Effector memory CD8-positive, alpha-beta T cell (primary cell): Measurements from ENCODE around the gene ZFAND3.
"Not testable (repeated sequence)": the region's sequence is repeated elsewhere in the genome, so short reads cannot be mapped to it uniquely, and the experiment has no call there.

Experiments
- ATAC-seq: fragments of 150-1000 bp; cut with Tn5 transposase; replicated peaks from 2 replicates; pipeline ENCODE4 v1.10.0; 2021; ENCODE audit warnings: mild to moderate bottlenecking, moderate library complexity
- DNase-seq, 3 experiments: peaks; one replicate each; pipeline ENCODE4 v3.0.0; 2021
- H3K27ac Mint-ChIP-seq, 2 donors: one replicate each; pipeline ENCODE4 v1.8.0; 2022; ENCODE audit warnings: mild to moderate bottlenecking in 2 of 2, mixed read lengths in 2 of 2, moderate library complexity in 2 of 2
- H3K27me3 Mint-ChIP-seq, 2 donors: one replicate each; pipeline ENCODE4 v1.8.0; 2022; ENCODE audit warnings: mixed read lengths in 2 of 2
- H3K36me3 Mint-ChIP-seq: one replicate; pipeline ENCODE4 v1.8.0; 2022; ENCODE audit warnings: mild to moderate bottlenecking, moderate library complexity, mixed read lengths; ENCODE audit not compliant: insufficient read depth
- H3K4me1 Mint-ChIP-seq, 2 donors: one replicate each; pipeline ENCODE4 v1.8.0; 2022; ENCODE audit warnings: low read depth in 2 of 2, mixed read lengths in 2 of 2
- H3K4me3 Mint-ChIP-seq, 2 donors: one replicate each; pipeline ENCODE4 v1.8.0; 2022; ENCODE audit warnings: mild to moderate bottlenecking in 2 of 2, mixed read lengths in 2 of 2, moderate library complexity in 2 of 2
- H3K9me3 Mint-ChIP-seq, 2 donors: one replicate each; pipeline ENCODE4 v1.8.0; 2022; ENCODE audit warnings: mixed read lengths in 2 of 2

The ZFAND3 gene

DNA sequence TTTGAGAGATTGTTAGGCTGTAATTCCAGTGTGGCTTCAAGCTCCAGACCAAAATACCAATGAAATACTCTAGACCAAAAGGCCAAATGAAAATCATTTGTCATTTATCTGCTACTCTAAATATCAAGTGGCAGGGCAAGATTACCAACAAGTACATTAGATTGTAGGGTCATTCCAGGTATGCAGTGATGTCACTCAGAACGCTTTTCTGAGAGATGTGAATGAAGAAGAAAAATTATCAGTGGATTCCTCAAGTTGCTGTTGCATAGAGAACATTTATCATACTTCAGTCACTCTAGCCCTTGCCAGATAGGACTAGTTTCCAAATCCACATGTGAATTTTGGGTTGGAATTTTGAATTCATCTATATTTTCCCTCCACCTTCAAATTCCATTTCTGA is 65.0 kb downstream of the ZFAND3 start:
- Mint-ChIP-seq H3K9me3 (no peaks in the 10 kb centered on the region), H3K27me3 (no peaks in the 10 kb centered on the region)

GRCh38 chr6:37889051-37889450 is 69.5 kb downstream of the ZFAND3 start:
- H3K36me3 Mint-ChIP-seq: peaks cover 3% of the 10 kb centered on the region
- no peaks in the 10 kb centered on the region for H3K9me3 Mint-ChIP-seq
- H3K27me3 Mint-ChIP-seq: no peaks in the 10 kb centered on the region
- no peak overlapping the region for H3K4me3 Mint-ChIP-seq
- DNase-seq (no peak), ATAC-seq (no peak)
- no peak overlapping the region for H3K27ac Mint-ChIP-seq
- peaks cover 13 to 42% of the 10 kb centered on the region in 2 donors for H3K4me1 Mint-ChIP-seq

More for the DNA sequence above, 65.0 kb downstream of the ZFAND3 start:
- ATAC-seq (no peak), DNase-seq (no peak)
- Mint-ChIP-seq H3K4me1 (peaks cover 21 to 49% of the 10 kb centered on the region in 2 donors), H3K36me3 (peaks cover 7% of the 10 kb centered on the region), H3K27ac (peak overlapping the region in 1 of 2 donors; percentile 26), H3K4me3 (no peak overlapping the region)

- no peak for ATAC-seq
- no peak for DNase-seq
- no peaks in the 10 kb centered on the region for H3K27me3 Mint-ChIP-seq
- no peak overlapping the region for H3K27ac Mint-ChIP-seq
- peaks cover 3% of the 10 kb centered on the region for H3K36me3 Mint-ChIP-seq
- H3K9me3 Mint-ChIP-seq: no peaks in the 10 kb centered on the region
- peaks cover 13 to 42% of the 10 kb centered on the region in 2 donors for H3K4me1 Mint-ChIP-seq
- no peak overlapping the region for H3K4me3 Mint-ChIP-seq
These were observed 70.0 kb downstream of the ZFAND3 start for GRCh38 chr6:37889486-37889885.

GRCh38 chr6:37891072-37891471 is 71.5 kb downstream of the ZFAND3 start:
- peaks cover 8 to 37% of the 10 kb centered on the region in 2 donors for H3K4me1 Mint-ChIP-seq
- H3K27ac Mint-ChIP-seq: no peak overlapping the region
- no peak overlapping the region for H3K4me3 Mint-ChIP-seq
- no peak for DNase-seq
- no peak for ATAC-seq
- no peaks in the 10 kb centered on the region for H3K36me3 Mint-ChIP-seq
- no peaks in the 10 kb centered on the region for H3K27me3 Mint-ChIP-seq
- H3K9me3 Mint-ChIP-seq: no peaks in the 10 kb centered on the region

GRCh38 chr6:37893257-37893656 is 73.7 kb downstream of the ZFAND3 start:
- no peak overlapping the region for H3K27ac Mint-ChIP-seq
- H3K36me3 Mint-ChIP-seq: no peaks in the 10 kb centered on the region
- peaks cover 17 to 46% of the 10 kb centered on the region in 2 donors for H3K4me1 Mint-ChIP-seq
- no peak for DNase-seq
- H3K4me3 Mint-ChIP-seq: no peak overlapping the region
- ATAC-seq: no peak
- H3K9me3 Mint-ChIP-seq: no peaks in the 10 kb centered on the region
- H3K27me3 Mint-ChIP-seq: no peaks in the 10 kb centered on the region

DNA sequence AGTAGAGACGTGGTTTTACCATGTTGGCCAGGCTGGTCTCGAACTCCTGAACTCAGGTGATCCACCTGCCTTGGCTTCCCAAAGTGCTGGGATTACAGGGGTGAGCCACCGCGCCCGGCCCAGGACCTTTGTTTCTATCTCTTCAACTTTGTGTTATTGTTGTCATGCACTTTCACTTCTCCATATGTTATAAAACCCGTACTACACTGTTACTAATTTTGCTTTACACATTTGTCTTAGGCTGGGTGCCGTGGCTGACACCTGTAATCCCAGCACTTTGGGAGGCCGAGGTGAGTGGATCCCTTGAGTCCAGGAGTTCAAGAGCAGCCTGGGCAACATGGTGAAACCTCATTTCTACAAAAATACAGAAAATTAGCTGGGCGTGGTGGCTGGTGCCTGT is 74.2 kb downstream of the ZFAND3 start:
- H3K4me3 Mint-ChIP-seq, DNase-seq, ATAC-seq, H3K36me3 Mint-ChIP-seq, H3K9me3 Mint-ChIP-seq, H3K27me3 Mint-ChIP-seq, H3K27ac Mint-ChIP-seq: not testable (repeated sequence)
- H3K4me1 Mint-ChIP-seq: peaks cover 16 to 42% of the 10 kb centered on the region in 2 donors

DNA sequence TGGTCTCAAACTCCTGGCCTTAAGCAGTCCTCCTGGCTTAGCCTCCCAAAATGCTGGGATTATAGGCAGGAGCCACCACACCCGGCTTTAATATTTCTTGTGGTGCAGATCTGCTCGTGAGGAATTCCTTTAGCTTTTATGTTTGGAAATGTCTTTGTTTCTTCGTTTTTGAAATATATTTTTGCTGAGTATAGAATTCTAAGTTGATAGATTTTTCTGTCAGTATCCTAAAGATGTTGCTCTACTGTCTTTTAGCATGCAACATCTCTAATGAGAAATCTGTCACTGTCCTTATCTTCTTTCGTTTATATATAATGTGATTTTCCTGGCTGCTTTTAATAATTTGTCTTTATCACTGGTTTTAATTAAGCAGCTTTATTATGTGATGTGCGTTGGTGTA is 75.1 kb downstream of the ZFAND3 start:
- peak overlapping the region in 1 of 2 donors; percentile 1 for H3K27ac Mint-ChIP-seq
- ATAC-seq (no peak), DNase-seq (no peak)
- H3K9me3 Mint-ChIP-seq: no peaks in the 10 kb centered on the region
- peaks cover 3% of the 10 kb centered on the region for H3K36me3 Mint-ChIP-seq
- peaks cover 13 to 34% of the 10 kb centered on the region in 2 donors for H3K4me1 Mint-ChIP-seq
- H3K4me3 Mint-ChIP-seq: no peak overlapping the region
- no peaks in the 10 kb centered on the region for H3K27me3 Mint-ChIP-seq

- H3K36me3 Mint-ChIP-seq: peaks cover 3% of the 10 kb centered on the region
- H3K4me1 Mint-ChIP-seq: peaks cover 16 to 39% of the 10 kb centered on the region in 2 donors
- DNase-seq: no peak
- no peak overlapping the region for H3K27ac Mint-ChIP-seq
- ATAC-seq: no peak
- no peak overlapping the region for H3K4me3 Mint-ChIP-seq
- H3K27me3 Mint-ChIP-seq: no peaks in the 10 kb centered on the region
- no peaks in the 10 kb centered on the region for H3K9me3 Mint-ChIP-seq
These were observed 77.8 kb downstream of the ZFAND3 start for GRCh38 chr6:37897321-37897720.

DNA sequence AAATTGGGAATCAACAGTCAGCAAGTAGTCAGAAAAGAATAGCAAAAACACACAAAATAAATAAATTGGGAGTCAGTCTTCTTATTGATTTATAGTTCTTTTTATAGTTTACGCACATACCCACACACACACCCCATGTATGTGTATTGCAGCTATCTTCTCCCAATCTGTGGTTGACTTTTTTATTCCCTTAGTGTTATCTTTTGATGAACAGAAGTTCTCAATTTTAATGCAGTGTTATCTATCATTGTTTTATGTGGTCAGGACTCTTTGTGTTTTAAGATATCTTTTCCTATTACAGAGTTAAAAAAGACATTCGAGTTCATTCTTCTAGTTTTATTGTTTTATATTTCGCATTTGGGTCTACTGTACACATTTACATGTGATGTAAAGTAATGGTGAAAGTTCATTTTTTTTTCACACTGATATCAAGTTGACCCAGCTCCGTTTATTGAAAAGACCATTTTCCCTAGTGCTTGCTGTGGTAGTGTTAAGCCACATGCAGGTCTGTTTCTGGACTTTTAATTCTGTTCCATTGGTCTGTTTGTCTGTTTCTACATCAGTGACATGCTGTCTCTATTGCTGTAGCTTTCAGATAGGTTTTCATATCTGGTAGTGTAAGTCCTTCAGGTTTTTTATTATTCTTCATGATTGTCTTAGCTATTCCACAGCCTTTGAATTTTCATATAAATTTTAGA is 78.4 kb downstream of the ZFAND3 start:
- Mint-ChIP-seq H3K36me3 (peaks cover 3% of the 10 kb centered on the region), H3K27ac (no peak overlapping the region), H3K4me3 (no peak overlapping the region), H3K4me1 (peaks cover 16 to 37% of the 10 kb centered on the region in 2 donors), H3K9me3 (no peaks in the 10 kb centered on the region), H3K27me3 (no peaks in the 10 kb centered on the region)
- ATAC-seq (no peak), DNase-seq (no peak)

DNA sequence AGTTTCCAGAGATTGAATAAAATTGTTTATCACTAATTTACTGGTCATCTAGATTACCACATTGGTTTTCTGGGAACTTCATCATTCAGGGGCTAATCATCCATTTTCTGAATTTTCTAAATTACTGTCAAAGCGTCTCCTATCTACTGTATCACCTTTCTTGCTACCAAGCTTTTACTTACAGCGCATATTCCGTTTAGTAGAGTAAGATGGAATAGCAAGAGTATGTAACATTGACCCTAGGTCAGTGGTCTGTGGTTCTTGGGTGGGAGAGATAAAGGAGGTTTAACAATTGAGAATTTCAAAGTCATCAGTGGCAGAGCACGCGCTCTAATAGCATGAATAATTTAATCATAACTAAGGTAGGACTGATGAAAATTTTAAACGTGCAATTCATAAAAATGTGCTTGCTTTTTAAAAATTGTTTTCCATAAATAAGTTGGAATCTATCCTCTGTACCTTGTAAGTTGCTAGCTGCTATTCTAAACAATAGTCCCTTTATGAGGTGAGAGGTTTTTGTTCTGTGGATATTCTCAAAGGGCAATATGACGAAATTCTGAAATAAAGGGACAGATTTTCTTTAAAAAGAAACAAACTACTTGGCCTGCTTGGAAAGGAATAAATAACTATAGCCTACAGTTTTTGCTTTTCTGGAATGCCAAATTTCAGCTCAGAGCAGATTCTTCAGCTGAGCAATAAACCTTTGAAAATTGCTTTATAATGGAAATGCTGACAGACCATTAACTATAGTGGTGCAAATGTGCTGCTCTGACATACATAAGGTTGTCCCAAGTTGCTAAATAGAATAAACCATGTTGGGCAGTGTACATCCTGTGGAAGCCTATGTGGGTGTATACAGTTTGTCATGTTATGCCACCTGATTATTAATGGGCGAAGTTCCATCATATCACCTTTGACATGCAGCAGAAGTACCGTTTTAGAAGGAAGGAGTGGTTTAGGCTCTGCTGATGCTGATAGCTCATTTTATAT is 84.1 kb downstream of the ZFAND3 start:
- DNase-seq (no peak), ATAC-seq (no peak)
- Mint-ChIP-seq H3K27ac (no peak overlapping the region), H3K4me3 (no peak overlapping the region), H3K36me3 (peaks cover 3% of the 10 kb centered on the region), H3K9me3 (no peaks in the 10 kb centered on the region), H3K4me1 (peaks cover 18 to 56% of the 10 kb centered on the region in 2 donors), H3K27me3 (no peaks in the 10 kb centered on the region)

GRCh38 chr6:37904590-37904989 is 85.1 kb downstream of the ZFAND3 start:
- H3K27me3 Mint-ChIP-seq: no peaks in the 10 kb centered on the region
- H3K4me1 Mint-ChIP-seq: peaks cover 18 to 63% of the 10 kb centered on the region in 2 donors
- DNase-seq: no peak
- H3K9me3 Mint-ChIP-seq: no peaks in the 10 kb centered on the region
- H3K27ac Mint-ChIP-seq: no peak overlapping the region
- no peak for ATAC-seq
- H3K36me3 Mint-ChIP-seq: no peaks in the 10 kb centered on the region
- no peak overlapping the region for H3K4me3 Mint-ChIP-seq

- peaks cover 19 to 62% of the 10 kb centered on the region in 2 donors for H3K4me1 Mint-ChIP-seq
- no peak for DNase-seq
- no peaks in the 10 kb centered on the region for H3K9me3 Mint-ChIP-seq
- no peak for ATAC-seq
- no peaks in the 10 kb centered on the region for H3K27me3 Mint-ChIP-seq
- H3K27ac Mint-ChIP-seq: peak overlapping the region in 1 of 2 donors; percentile 58
- H3K4me3 Mint-ChIP-seq: no peak overlapping the region
- no peaks in the 10 kb centered on the region for H3K36me3 Mint-ChIP-seq
These were observed 86.6 kb downstream of the ZFAND3 start for GRCh38 chr6:37906121-37906520.

GRCh38 chr6:37910998-37911397 is 91.5 kb downstream of the ZFAND3 start:
- no peak for DNase-seq
- no peak for ATAC-seq
- peak overlapping the region in 1 of 2 donors; percentile 36 for H3K27ac Mint-ChIP-seq
- H3K36me3 Mint-ChIP-seq: no peaks in the 10 kb centered on the region
- peaks cover 33 to 67% of the 10 kb centered on the region in 2 donors for H3K4me1 Mint-ChIP-seq
- H3K9me3 Mint-ChIP-seq: no peaks in the 10 kb centered on the region
- H3K4me3 Mint-ChIP-seq: no peak overlapping the region
- H3K27me3 Mint-ChIP-seq: no peaks in the 10 kb centered on the region
